Transverse colon (tissue), 4 donors: ENCODE measurements around the gene CRIP2. TPM values are rescaled to one million over a fixed set of nuclear protein-coding genes. Genes with fewer than 3 reads are reported as not detected.

Experiments
- DNase-seq: peaks from one replicate; pipeline ENCODE4 v3.0.0-alpha.2; 2019
- H3K27ac ChIP-seq, 4 donors: fragments of 200-600 bp; sonication (generic); 2 replicates each; pipeline ENCODE4 v1.5.1; 2016 to 2018; ENCODE audit warnings: inconsistent platforms in 4 of 4
- H3K27me3 ChIP-seq: fragments of 200-600 bp; sonication (generic); 2 replicates; pipeline ENCODE4 v1.5.1; 2017; ENCODE audit warnings: inconsistent platforms
- H3K36me3 ChIP-seq, 4 donors: fragments of 200-600 bp; sonication (generic); 2 replicates each; pipeline ENCODE4 v1.5.1; 2017 to 2019; ENCODE audit warnings: inconsistent platforms in 4 of 4
- H3K4me1 ChIP-seq, 4 donors: fragments of 200-600 bp; sonication (generic); 2 replicates each; pipeline ENCODE4 v1.5.1; 2017 to 2020; ENCODE audit warnings: inconsistent platforms in 4 of 4
- H3K4me3 ChIP-seq, 4 donors: fragments of 200-600 bp; sonication (generic); 1 replicate in 1 of 4; 2 replicates in 3 of 4; pipeline versions ENCODE4 v1.5.1 to v1.6.1; 2017 to 2019; ENCODE audit warnings: inconsistent platforms in 4 of 4
- H3K9me3 ChIP-seq, 2 donors: fragments of 200-600 bp; sonication (generic); 2 replicates each; pipeline ENCODE4 v1.5.1; 2017 to 2019; ENCODE audit warnings: inconsistent platforms in 2 of 2
- CTCF ChIP-seq, 5 experiments: fragments of 200-600 bp in 3 of 5; fragments of 450-650 bp in 2 of 5; sonication (generic) in 3 of 5; IDR thresholded peaks; 1 replicate in 2 of 5; 2 replicates in 3 of 5; pipeline ENCODE4 v1.5.1; 2016 to 2017; ENCODE audit warnings: antibody characterized with exemption in 5 of 5, inconsistent platforms in 3 of 5, mild to moderate bottlenecking in 2 of 5, moderate library complexity in 1 of 5
- EP300 ChIP-seq: sonication (generic); formaldehyde crosslinking; IDR thresholded peaks from one replicate; pipeline ENCODE4 v1.6.1; 2017; ENCODE audit warnings: antibody characterized with exemption, low read depth
- POLR2A ChIP-seq: fragments of 450-650 bp; IDR thresholded peaks from one replicate; pipeline ENCODE4 v1.6.1; 2016; ENCODE audit warnings: antibody characterized with exemption, mild to moderate bottlenecking, moderate library complexity
- POLR2AphosphoS5 ChIP-seq, 3 donors: sonication (generic); formaldehyde crosslinking; IDR thresholded peaks; one replicate each; pipeline ENCODE4 v1.6.1; 2016; ENCODE audit warnings: antibody characterized with exemption in 3 of 3
- WGBS, 2 donors: methylation state at CpG; one replicate each; pipeline ENCODE4 v1.1.5; 2018; ENCODE audit warnings: low coverage in 1 of 2; 5-methylcytosine and 5-hydroxymethylcytosine counted together
- in situ Hi-C, 4 donors: fragments of 200-750 bp; cut with MboI; loops; one replicate each; pipeline versions ENCODE4 v1.15.0 to v1.15.1; 2017; ENCODE audit warnings: low sequenced_read_pairs in 3 of 4, low pct_ligation_motif_present in 1 of 4, low pct_unique_long_range_greater_than_20kb in 1 of 4
- intact Hi-C: fragments of 100-400 bp; cut with DNase I; formaldehyde crosslinking; loops from one replicate; pipeline ENCODE4 v1.15.1; 2023; ENCODE audit warnings: low total_unique reads
- total RNA-seq, 4 donors: library from RNA; depleted of rRNA; stranded (reverse); fragments of >200 nt; gene quantifications; one replicate each; pipeline ENCODE4 v1.1.0, GENCODE V29; 2016

Gene CRIP2
- total RNA-seq, 4 donors from 2014 or later, result 11.2 to 67.3 (median 22.4) TPM

- peaks cover 37 to 78% (median 59%) of the 10 kb centered on the region in 4 donors for H3K4me1 ChIP-seq
- H3K4me3 ChIP-seq, result peak overlapping the region; percentile 10 to 44 (median 23)
- in situ Hi-C loops (no loop called here), intact Hi-C loops (loop anchor here (2.0 to 5.0 kb wide), 2 partner anchors 46 to 110 kb away; partner anchors contain the start of gene TMEM121)
- WGBS, 2 donors, result 1% methylated on average over 16 of the region's 35 CpGs; no CpG with 5 or more reads in 1 of the 2 donors
- no peaks in the 10 kb centered on the region for H3K9me3 ChIP-seq
- H3K27me3 ChIP-seq, result peaks cover 44% of the 10 kb centered on the region
- TF ChIP-seq POLR2AphosphoS5 (IDR thresholded peaks at IDR 0.05) (peak in 2 of 3 donors; percentile 76 to 78), CTCF (IDR thresholded peaks at IDR 0.05) (peak; percentile 99 to 100 (median 99)), POLR2A (peak; percentile 42), EP300 (no peak)
- peak overlapping the region; percentile 91 to 99 (median 98) for H3K27ac ChIP-seq
- H3K36me3 ChIP-seq, result no peaks in the 10 kb centered on the region
- peak; percentile 92 for DNase-seq
Observed at GRCh38 chr14:105480807-105481801, 6.5 kb downstream of the CRIP2 start.

- 2% methylated on average over 17 of the region's 18 CpGs; no CpG with 5 or more reads in 1 of the 2 donors for WGBS, 2 donors
- peaks cover 39 to 78% (median 58%) of the 10 kb centered on the region in 4 donors for H3K4me1 ChIP-seq
- peak overlapping the region; percentile 91 to 99 (median 98) for H3K27ac ChIP-seq
- peak overlapping the region in 3 of 4 donors; percentile 10 to 44 (median 33) for H3K4me3 ChIP-seq
- TF ChIP-seq CTCF (IDR thresholded peaks at IDR 0.05), result peak in 2 of 5 experiments; percentile 5 to 27
- peak; percentile 24 to 88 (median 75) for TF ChIP-seq POLR2AphosphoS5 (IDR thresholded peaks at IDR 0.05)
- peak; percentile 84 for TF ChIP-seq EP300
- peak; percentile 30 for TF ChIP-seq POLR2A
- H3K36me3 ChIP-seq, result no peaks in the 10 kb centered on the region
- no peaks in the 10 kb centered on the region for H3K9me3 ChIP-seq
- H3K27me3 ChIP-seq, result peaks cover 44% of the 10 kb centered on the region
- DNase-seq, result peak; percentile 96
- in situ Hi-C loops, result no loop called here
- intact Hi-C loops, result loop anchor here (2.0 to 5.0 kb wide), 2 partner anchors 45 to 111 kb away; partner anchors contain the start of gene TMEM121
Observed at GRCh38 chr14:105481886-105482457, 7.4 kb downstream of the CRIP2 start.

- in situ Hi-C loops (no loop called here), intact Hi-C loops (loop anchor here (5.0 kb wide), 1 partner anchor 45 kb away; the partner anchor contains the start of gene TMEM121)
- TF ChIP-seq EP300 (no peak), CTCF (IDR thresholded peaks at IDR 0.05) (no peak), POLR2A (no peak), POLR2AphosphoS5 (IDR thresholded peaks at IDR 0.05) (no peak)
- Histone ChIP-seq H3K27me3 (peaks cover 46% of the 10 kb centered on the region), H3K9me3 (no peaks in the 10 kb centered on the region), H3K4me3 (no peak overlapping the region), H3K4me1 (peaks cover 36 to 80% (median 62%) of the 10 kb centered on the region in 4 donors), H3K36me3 (no peaks in the 10 kb centered on the region), H3K27ac (peak overlapping the region; percentile 91 to 99 (median 98))
- WGBS, 2 donors, result 69% methylated on average over 18 of the region's 18 CpGs; no CpG with 5 or more reads in 1 of the 2 donors
- no peak for DNase-seq
Observed at GRCh38 chr14:105482486-105483110, 8.0 kb downstream of the CRIP2 start.
